PFSK-1 (cell line): Measurements from ENCODE around the gene RPTOR.

Source experiments
- FOXP2 ChIP-seq: optimal IDR thresholded peaks from 2 replicates; pipeline ENCODE3; 2011; ENCODE audit warnings: borderline replicate concordance, control low read depth, inconsistent platforms; ENCODE audit not compliant: insufficient read depth; ENCODE audit errors: extremely low read length, extremely low read depth
- POLR2AphosphoS5 ChIP-seq: IDR thresholded peaks from 2 replicates; pipeline ENCODE4 v1.6.1; 2012; ENCODE audit warnings: low read depth, mild to moderate bottlenecking, control low read depth, low read length, moderate library complexity
- REST ChIP-seq, 2 experiments: IDR thresholded peaks; 2 replicates each; pipeline versions ENCODE4 v1.6.1 to v1.8.0; 2011 to 2012; ENCODE audit warnings: low read depth in 2 of 2, low read length in 2 of 2, control low read depth in 1 of 2, inconsistent platforms in 1 of 2, mild to moderate bottlenecking in 1 of 2, moderate library complexity in 1 of 2; ENCODE audit not compliant: insufficient read depth in 1 of 2
- SIN3A ChIP-seq: IDR thresholded peaks from 2 replicates; pipeline ENCODE4 v1.6.1; 2012; ENCODE audit warnings: mild to moderate bottlenecking, low read length, moderate library complexity, borderline replicate concordance; ENCODE audit not compliant: insufficient read depth
- TAF1 ChIP-seq: IDR thresholded peaks from 2 replicates; pipeline ENCODE4 v1.6.1; 2012; ENCODE audit warnings: low read length, control low read depth, borderline replicate concordance; ENCODE audit not compliant: insufficient read depth

RPTOR gene

GRCh38 chr17:80513892-80514291 lies 30.7 kb upstream of the RPTOR start:
- TF ChIP-seq POLR2AphosphoS5 (no peak), SIN3A (no peak), FOXP2 (no peak), TAF1 (no peak), REST (IDR thresholded peaks at IDR 0.05; ENCODE audit: insufficient read depth in 1 of 2, low read depth in 2 of 2, low read length in 2 of 2) (no peak)

GRCh38 chr17:80516171-80516932 lies 28.3 kb upstream of the RPTOR start:
- TF ChIP-seq SIN3A (no peak), TAF1 (no peak), REST (IDR thresholded peaks at IDR 0.05; ENCODE audit: insufficient read depth in 1 of 2, low read depth in 2 of 2, low read length in 2 of 2) (no peak)

- TF ChIP-seq FOXP2 (no peak), REST (IDR thresholded peaks at IDR 0.05; ENCODE audit: insufficient read depth in 1 of 2, low read depth in 2 of 2, low read length in 2 of 2) (no peak), POLR2AphosphoS5 (no peak), SIN3A (no peak), TAF1 (no peak)
Measured at GRCh38 chr17:80517641-80518040, 27.0 kb upstream of the RPTOR start.

- TF ChIP-seq POLR2AphosphoS5 (no peak), FOXP2 (no peak), SIN3A (no peak), REST (IDR thresholded peaks at IDR 0.05; ENCODE audit: insufficient read depth in 1 of 2, low read depth in 2 of 2, low read length in 2 of 2) (no peak), TAF1 (no peak)
Measured at GRCh38 chr17:80518392-80518791, 26.2 kb upstream of the RPTOR start.
